A673 (cell line): Measurements from ENCODE around the gene P2RY11. TPM values are rescaled to one million over a fixed set of nuclear protein-coding genes. Genes with fewer than 3 reads are reported as not detected.

ENCODE experiments used
- BruUV-seq: library from RNA; stranded (reverse); fragments of 400-500 nt; replicated peaks from 2 replicates; lab custom pipeline; 2021; lab: Mats Ljungman, UMichigan
- CTCF ChIA-PET: fragments of 300-600 bp; sonication (Branson Sonifier 250); formaldehyde crosslinking; loops from one replicate; lab custom pipeline; 2022; ENCODE audit warnings: antibody characterized with exemption; lab: Charles Lee
- POLR2A ChIA-PET: fragments of 300-600 bp; sonication (Branson Sonifier 250); formaldehyde crosslinking; loops from one replicate; lab custom pipeline; 2022; ENCODE audit warnings: antibody characterized with exemption; ENCODE audit not compliant: low non-redundant PET; lab: Charles Lee
- DNase-seq: peaks from one replicate; pipeline ENCODE4 v3.0.0-alpha.2; 2015; ENCODE audit warnings: low spot score
- H3K27ac ChIP-seq: fragments of 200-600 bp; sonication (generic); 2 replicates; pipeline ENCODE4 v1.5.1; 2016; ENCODE audit warnings: mixed run types, low read depth, mild to moderate bottlenecking, mixed read lengths, antibody characterized with exemption, low read length; ENCODE audit not compliant: poor library complexity, severe bottlenecking
- H3K27me3 ChIP-seq: fragments of 200-600 bp; sonication (generic); replicated peaks from 2 replicates; pipeline ENCODE4 v1.6.1; 2017; ENCODE audit warnings: mixed run types, low read depth, mild to moderate bottlenecking, mixed read lengths, antibody characterized with exemption, low read length; ENCODE audit not compliant: insufficient read depth, poor library complexity
- H3K36me3 ChIP-seq: fragments of 200-600 bp; sonication (generic); 2 replicates; pipeline ENCODE4 v1.6.1; 2016; ENCODE audit warnings: mixed run types, mild to moderate bottlenecking, mixed read lengths, antibody characterized with exemption, low read length; ENCODE audit not compliant: insufficient read depth, poor library complexity, severe bottlenecking
- H3K4me1 ChIP-seq: fragments of 200-600 bp; sonication (generic); 2 replicates; pipeline ENCODE4 v1.6.1; 2017; ENCODE audit warnings: mixed run types, mild to moderate bottlenecking, mixed read lengths, antibody characterized with exemption, low read length; ENCODE audit not compliant: insufficient read depth, poor library complexity, severe bottlenecking
- H3K4me3 ChIP-seq: fragments of 200-600 bp; sonication (generic); 2 replicates; pipeline ENCODE4 v1.5.1; 2016; ENCODE audit warnings: low read depth, mixed run types, mild to moderate bottlenecking, mixed read lengths, low read length; ENCODE audit not compliant: poor library complexity, severe bottlenecking
- H3K9me3 ChIP-seq: fragments of 200-600 bp; sonication (generic); 2 replicates; pipeline ENCODE4 v1.6.1; 2016; ENCODE audit warnings: mixed run types, low read depth, mild to moderate bottlenecking, mixed read lengths, antibody characterized with exemption, low read length; ENCODE audit not compliant: poor library complexity, severe bottlenecking
- EZH2 ChIP-seq: fragments of 200-600 bp; sonication (generic); IDR thresholded peaks from 2 replicates; pipeline ENCODE4 v1.6.1; 2017; ENCODE audit warnings: borderline replicate concordance, low read depth, mild to moderate bottlenecking, mixed read lengths, antibody characterized with exemption, low read length; ENCODE audit not compliant: poor library complexity, severe bottlenecking
- intact Hi-C: fragments of 100-400 bp; cut with micrococcal nuclease; formaldehyde crosslinking; loops from one replicate; pipeline ENCODE4 v1.10.0; 2022; ENCODE audit not compliant: unreplicated experiment
- total RNA-seq: library from RNA; stranded (reverse); gene quantifications from 2 replicates; pipeline ENCODE4 v1.2.3, GENCODE V29; 2021
- TF ChIP-seq, protein P1 (sequence below): fragments of 300-800, 200-600 bp; sonication (generic); conservative IDR thresholded peaks from 2 replicates; pipeline ENCODE4 v1.5.1; 2017; ENCODE audit warnings: low read depth, mild to moderate bottlenecking, antibody characterized with exemption, low read length, moderate library complexity, mixed read lengths

Gene P2RY11
- total RNA-seq, 1 experiment from 2014 or later = 39.4 TPM

DNA sequence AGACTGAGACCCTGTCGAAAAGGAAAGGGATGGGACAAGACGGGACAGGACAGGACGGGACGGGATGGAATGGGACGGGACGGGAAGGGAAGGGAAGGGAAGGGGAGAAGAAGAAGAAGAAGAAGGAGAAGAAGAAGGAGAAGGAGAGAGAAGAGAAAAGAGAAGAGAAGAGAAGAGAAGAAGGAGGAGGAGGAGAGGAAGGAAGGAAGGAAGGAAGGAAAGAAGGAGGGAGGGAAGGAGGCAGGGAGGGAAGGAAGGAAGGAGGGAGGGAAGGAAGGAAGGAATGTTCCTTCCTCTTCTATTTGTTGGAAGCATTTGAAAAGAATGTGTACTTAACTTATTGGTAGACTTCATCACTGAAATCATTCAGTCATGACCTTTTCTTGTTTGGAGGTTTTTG, 35.0 kb upstream of the P2RY11 start:
- Histone ChIP-seq H3K27me3 (no peaks in the 10 kb centered on the region), H3K4me1 (no peaks in the 10 kb centered on the region), H3K27ac (no peak overlapping the region), H3K9me3 (no peaks in the 10 kb centered on the region), H3K4me3 (no peak overlapping the region), H3K36me3 (no peaks in the 10 kb centered on the region)
- TF ChIP-seq, protein P1, sequence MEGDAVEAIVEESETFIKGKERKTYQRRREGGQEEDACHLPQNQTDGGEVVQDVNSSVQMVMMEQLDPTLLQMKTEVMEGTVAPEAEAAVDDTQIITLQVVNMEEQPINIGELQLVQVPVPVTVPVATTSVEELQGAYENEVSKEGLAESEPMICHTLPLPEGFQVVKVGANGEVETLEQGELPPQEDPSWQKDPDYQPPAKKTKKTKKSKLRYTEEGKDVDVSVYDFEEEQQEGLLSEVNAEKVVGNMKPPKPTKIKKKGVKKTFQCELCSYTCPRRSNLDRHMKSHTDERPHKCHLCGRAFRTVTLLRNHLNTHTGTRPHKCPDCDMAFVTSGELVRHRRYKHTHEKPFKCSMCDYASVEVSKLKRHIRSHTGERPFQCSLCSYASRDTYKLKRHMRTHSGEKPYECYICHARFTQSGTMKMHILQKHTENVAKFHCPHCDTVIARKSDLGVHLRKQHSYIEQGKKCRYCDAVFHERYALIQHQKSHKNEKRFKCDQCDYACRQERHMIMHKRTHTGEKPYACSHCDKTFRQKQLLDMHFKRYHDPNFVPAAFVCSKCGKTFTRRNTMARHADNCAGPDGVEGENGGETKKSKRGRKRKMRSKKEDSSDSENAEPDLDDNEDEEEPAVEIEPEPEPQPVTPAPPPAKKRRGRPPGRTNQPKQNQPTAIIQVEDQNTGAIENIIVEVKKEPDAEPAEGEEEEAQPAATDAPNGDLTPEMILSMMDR = no peak
- no peak for TF ChIP-seq EZH2
- ChIA-PET POLR2A (no interaction called here), CTCF (no interaction called here)
- no TSS peak for BruUV-seq
- intact Hi-C loops = no loop called here
- no peak for DNase-seq

DNA sequence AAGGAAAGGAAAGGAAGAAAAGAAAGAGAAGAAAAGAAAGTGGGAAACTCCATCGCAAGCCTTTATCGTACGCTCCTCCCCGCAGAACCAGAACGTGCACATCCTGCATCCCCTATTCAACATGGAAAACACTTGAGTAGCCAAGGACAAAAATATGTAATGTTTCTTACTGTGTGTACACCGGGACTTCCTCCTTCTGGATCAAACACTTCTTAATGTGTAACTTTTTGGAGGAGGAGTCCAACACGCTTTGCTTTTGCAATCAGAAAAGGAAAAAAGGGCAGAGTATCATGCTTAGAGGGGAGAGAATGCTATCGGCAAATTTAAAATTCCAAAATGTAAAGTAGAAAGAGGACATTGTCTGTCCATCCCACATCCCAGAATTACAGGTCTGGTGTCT, 33.2 kb upstream of the P2RY11 start:
- TF ChIP-seq EZH2 = no peak
- TF ChIP-seq, protein P1 = no peak

DNA sequence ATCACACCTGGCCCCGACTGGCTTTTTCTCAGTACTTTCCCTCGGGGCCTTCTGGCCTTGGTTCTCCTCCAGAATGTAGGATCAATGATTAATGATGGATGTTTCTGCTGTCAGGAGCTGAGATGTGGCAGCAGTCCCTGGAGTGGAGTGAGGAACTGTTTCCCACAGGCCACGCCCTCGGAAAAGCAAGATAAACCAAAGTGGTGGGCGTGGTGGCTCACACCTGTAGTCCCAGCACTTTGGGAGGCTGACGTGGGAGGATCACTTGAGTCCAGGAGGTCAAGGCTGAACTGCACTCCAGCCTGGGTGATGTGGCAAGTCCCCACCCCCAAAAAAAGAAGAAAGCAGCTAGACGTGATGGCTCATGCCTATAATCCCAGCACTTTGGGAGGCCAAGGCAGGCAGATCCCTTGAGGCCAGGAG, 32.5 kb upstream of the P2RY11 start:
- H3K4me3 ChIP-seq = no peak overlapping the region
- DNase-seq = no peak
- H3K36me3 ChIP-seq = no peaks in the 10 kb centered on the region
- H3K27ac ChIP-seq = no peak overlapping the region
- intact Hi-C loops = no loop called here
- BruUV-seq = no TSS peak
- H3K9me3 ChIP-seq = no peaks in the 10 kb centered on the region
- CTCF ChIA-PET = no interaction called here
- TF ChIP-seq EZH2 = no peak
- TF ChIP-seq, protein P1 = no peak
- POLR2A ChIA-PET = no interaction called here
- H3K4me1 ChIP-seq = no peaks in the 10 kb centered on the region
- H3K27me3 ChIP-seq = no peaks in the 10 kb centered on the region

More for the DNA sequence above, 33.2 kb upstream of the P2RY11 start:
- POLR2A ChIA-PET = no interaction called here
- no peaks in the 10 kb centered on the region for H3K36me3 ChIP-seq
- BruUV-seq = no TSS peak
- intact Hi-C loops = no loop called here
- H3K9me3 ChIP-seq = no peaks in the 10 kb centered on the region
- no peaks in the 10 kb centered on the region for H3K27me3 ChIP-seq
- DNase-seq = no peak
- H3K27ac ChIP-seq = no peak overlapping the region
- no peak overlapping the region for H3K4me3 ChIP-seq
- CTCF ChIA-PET = no interaction called here
- H3K4me1 ChIP-seq = no peaks in the 10 kb centered on the region
